A549 (cell line): ENCODE data around the gene UBE2H.

Source experiments
- CBX2 ChIP-seq: fragments of 200-600 bp; sonication (generic); IDR thresholded peaks from 2 replicates; pipeline ENCODE4 v1.6.1; 2016; ENCODE audit warnings: low read depth, mild to moderate bottlenecking, borderline replicate concordance
- CTCF ChIP-seq: fragments of >200 bp; sonication (Bioruptor Twin); formaldehyde crosslinking; IDR thresholded peaks from 3 replicates; pipeline ENCODE4 v1.5.1; 2016
- E2F6 ChIP-seq: IDR thresholded peaks from 2 replicates; pipeline ENCODE4 v1.6.1; 2012; ENCODE audit warnings: low read depth, borderline replicate concordance
- ELK1 ChIP-seq: fragments of 150-350 bp; IDR thresholded peaks from 2 replicates; pipeline ENCODE4 v1.6.1; 2014; ENCODE audit warnings: low read depth, mild to moderate bottlenecking, low read length
- FOSL2 ChIP-seq, 2 experiments: fragments of 450-650 bp in 1 of 2; fragments of >200 bp in 1 of 2; sonication (Bioruptor Twin) in 1 of 2; formaldehyde crosslinking; IDR thresholded peaks; 2 replicates each; pipeline versions ENCODE4 v1.5.0 to v1.6.1; 2016 to 2020; ENCODE audit warnings: mild to moderate bottlenecking in 1 of 2, moderate library complexity in 1 of 2
- HDAC2 ChIP-seq: fragments of 200-600 bp; sonication (generic); IDR thresholded peaks from 2 replicates; pipeline ENCODE4 v1.6.1; 2016
- POLR2A ChIP-seq: IDR thresholded peaks from 2 replicates; pipeline ENCODE4 v1.6.1; 2012; ENCODE audit warnings: mild to moderate bottlenecking, low read length

- no peak for TF ChIP-seq ELK1
- TF ChIP-seq CTCF = no peak
- TF ChIP-seq POLR2A = no peak
- TF ChIP-seq E2F6 = no peak
- no peak for TF ChIP-seq FOSL2 (IDR thresholded peaks at IDR 0.05)
- TF ChIP-seq FOSL2 (CRISPR knock-in tag; IDR thresholded peaks at IDR 0.05) = no peak
- TF ChIP-seq HDAC2 = no peak
- no peak for TF ChIP-seq CBX2
Observed at GRCh38 chr7:129784783-129785684, 167.7 kb downstream of the UBE2H start.
